Panc1 (cell line): ENCODE measurements around the gene CDK6.

Source experiments
- POLR2AphosphoS5 ChIP-seq: IDR thresholded peaks from 2 replicates; pipeline ENCODE4 v1.6.1; 2012; ENCODE audit warnings: mild to moderate bottlenecking, low read depth, low read length, moderate library complexity
- REST ChIP-seq, 2 experiments: IDR thresholded peaks; 2 replicates each; pipeline ENCODE4 v1.6.1; 2011 to 2012; ENCODE audit warnings: low read depth in 2 of 2, control low read depth in 1 of 2, low read length in 1 of 2, mild to moderate bottlenecking in 1 of 2, moderate library complexity in 1 of 2; ENCODE audit not compliant: insufficient read depth in 1 of 2
- TF ChIP-seq, protein P1 (sequence below): fragments of 450-650 bp; IDR thresholded peaks from 2 replicates; pipeline ENCODE4 v1.5.1; 2017; ENCODE audit warnings: mild to moderate bottlenecking

DNA sequence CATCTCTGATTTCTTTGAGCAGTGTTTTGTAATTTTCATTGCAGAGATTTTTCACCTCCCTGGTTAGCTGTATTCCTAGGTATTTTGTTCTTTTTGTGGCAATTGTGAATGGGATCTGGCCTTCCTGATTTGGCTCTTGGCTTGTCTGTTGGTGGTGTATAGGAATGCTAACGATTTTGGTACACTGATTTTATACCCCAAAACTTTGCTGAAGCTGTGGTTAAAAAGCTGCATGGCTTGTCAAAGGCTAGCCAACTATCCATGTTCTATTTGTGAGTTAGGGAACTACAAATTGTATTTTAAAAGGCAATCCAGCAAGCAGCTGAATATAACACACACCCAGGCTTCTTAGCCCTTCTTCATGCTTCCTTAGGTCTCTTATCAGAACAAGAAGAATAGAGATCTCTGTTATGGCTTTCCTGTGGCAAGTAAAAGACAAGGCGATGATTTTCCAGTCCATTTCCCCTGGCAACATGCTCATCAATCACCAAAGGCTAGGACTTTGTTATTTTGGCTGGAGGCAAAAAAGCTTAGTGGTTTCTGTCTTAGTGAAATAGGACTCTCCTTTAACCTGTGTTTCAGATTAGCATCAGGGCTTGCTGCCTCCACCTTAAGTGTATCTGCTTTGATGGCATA lies 77.5 kb downstream of the CDK6 start:
- TF ChIP-seq, protein P1, sequence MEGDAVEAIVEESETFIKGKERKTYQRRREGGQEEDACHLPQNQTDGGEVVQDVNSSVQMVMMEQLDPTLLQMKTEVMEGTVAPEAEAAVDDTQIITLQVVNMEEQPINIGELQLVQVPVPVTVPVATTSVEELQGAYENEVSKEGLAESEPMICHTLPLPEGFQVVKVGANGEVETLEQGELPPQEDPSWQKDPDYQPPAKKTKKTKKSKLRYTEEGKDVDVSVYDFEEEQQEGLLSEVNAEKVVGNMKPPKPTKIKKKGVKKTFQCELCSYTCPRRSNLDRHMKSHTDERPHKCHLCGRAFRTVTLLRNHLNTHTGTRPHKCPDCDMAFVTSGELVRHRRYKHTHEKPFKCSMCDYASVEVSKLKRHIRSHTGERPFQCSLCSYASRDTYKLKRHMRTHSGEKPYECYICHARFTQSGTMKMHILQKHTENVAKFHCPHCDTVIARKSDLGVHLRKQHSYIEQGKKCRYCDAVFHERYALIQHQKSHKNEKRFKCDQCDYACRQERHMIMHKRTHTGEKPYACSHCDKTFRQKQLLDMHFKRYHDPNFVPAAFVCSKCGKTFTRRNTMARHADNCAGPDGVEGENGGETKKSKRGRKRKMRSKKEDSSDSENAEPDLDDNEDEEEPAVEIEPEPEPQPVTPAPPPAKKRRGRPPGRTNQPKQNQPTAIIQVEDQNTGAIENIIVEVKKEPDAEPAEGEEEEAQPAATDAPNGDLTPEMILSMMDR, result no peak
- no peak for TF ChIP-seq POLR2AphosphoS5
- no peak for TF ChIP-seq REST (IDR thresholded peaks at IDR 0.05; ENCODE audit: insufficient read depth in 1 of 2, low read depth in 2 of 2, low read length in 1 of 2)
